HepG2 (cell line): ENCODE results near the gene ASB7.

Source experiments
- HNRNPLL ChIP-seq: fragments of 200-400 bp; formaldehyde crosslinking; IDR thresholded peaks from 2 replicates; pipeline ENCODE4 v1.6.1; 2017; ENCODE audit warnings: mild to moderate bottlenecking, low read depth, low read length; ENCODE audit not compliant: poor library complexity, severe bottlenecking
- MED1 ChIP-seq: sonication (generic); formaldehyde crosslinking; IDR thresholded peaks from 2 replicates; pipeline ENCODE4 v1.4.0; 2020; ENCODE audit warnings: missing genetic modification reagents
- NR2C2 ChIP-seq: sonication (generic); formaldehyde crosslinking; IDR thresholded peaks from 2 replicates; pipeline ENCODE4 v1.4.0; 2020; ENCODE audit warnings: missing genetic modification reagents, mild to moderate bottlenecking, moderate library complexity, borderline replicate concordance
- RNF219 ChIP-seq: sonication (generic); formaldehyde crosslinking; IDR thresholded peaks from 2 replicates; pipeline ENCODE4 v1.5.0; 2020; ENCODE audit warnings: mild to moderate bottlenecking, missing genetic modification reagents
- SNAPC2 ChIP-seq: sonication (generic); formaldehyde crosslinking; IDR thresholded peaks from 2 replicates; pipeline ENCODE4 v1.8.1; 2022; ENCODE audit warnings: mild to moderate bottlenecking, missing genetic modification reagents
- ZNF274 ChIP-seq: sonication (generic); formaldehyde crosslinking; IDR thresholded peaks from 2 replicates; pipeline ENCODE4 v1.5.1; 2020; ENCODE audit warnings: mild to moderate bottlenecking, missing genetic modification reagents
- ZNF83 ChIP-seq: sonication (generic); formaldehyde crosslinking; IDR thresholded peaks from 2 replicates; pipeline ENCODE4 v1.4.0; 2020; ENCODE audit warnings: missing genetic modification reagents, mild to moderate bottlenecking, borderline replicate concordance
- TF ChIP-seq, protein P1 (sequence below): sonication (generic); formaldehyde crosslinking; IDR thresholded peaks from 2 replicates; pipeline ENCODE4 v1.5.0; 2020; ENCODE audit warnings: mild to moderate bottlenecking, missing genetic modification reagents, moderate library complexity

DNA sequence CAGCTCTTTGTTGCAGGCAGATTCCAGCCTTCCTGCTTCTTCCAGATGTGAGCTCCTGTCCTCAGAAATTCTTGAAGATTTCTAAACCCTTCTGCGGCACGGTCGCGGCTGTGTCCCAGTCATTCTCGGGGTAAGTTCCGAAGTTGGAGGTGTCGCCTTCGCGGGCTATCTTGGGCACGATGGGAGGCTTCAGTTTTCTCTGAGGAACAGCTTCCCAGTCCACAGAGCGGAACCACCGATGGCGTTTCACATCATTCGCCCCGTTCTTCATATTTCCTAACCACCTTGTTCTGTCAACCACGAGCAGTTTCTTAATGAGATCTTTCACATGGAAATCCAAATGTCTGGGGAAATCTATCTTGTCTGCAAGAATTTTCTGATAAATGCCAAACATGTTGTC, 48.9 kb upstream of the ASB7 start:
- TF ChIP-seq ZNF83 (CRISPR knock-in tag), result no peak
- TF ChIP-seq, protein P1, sequence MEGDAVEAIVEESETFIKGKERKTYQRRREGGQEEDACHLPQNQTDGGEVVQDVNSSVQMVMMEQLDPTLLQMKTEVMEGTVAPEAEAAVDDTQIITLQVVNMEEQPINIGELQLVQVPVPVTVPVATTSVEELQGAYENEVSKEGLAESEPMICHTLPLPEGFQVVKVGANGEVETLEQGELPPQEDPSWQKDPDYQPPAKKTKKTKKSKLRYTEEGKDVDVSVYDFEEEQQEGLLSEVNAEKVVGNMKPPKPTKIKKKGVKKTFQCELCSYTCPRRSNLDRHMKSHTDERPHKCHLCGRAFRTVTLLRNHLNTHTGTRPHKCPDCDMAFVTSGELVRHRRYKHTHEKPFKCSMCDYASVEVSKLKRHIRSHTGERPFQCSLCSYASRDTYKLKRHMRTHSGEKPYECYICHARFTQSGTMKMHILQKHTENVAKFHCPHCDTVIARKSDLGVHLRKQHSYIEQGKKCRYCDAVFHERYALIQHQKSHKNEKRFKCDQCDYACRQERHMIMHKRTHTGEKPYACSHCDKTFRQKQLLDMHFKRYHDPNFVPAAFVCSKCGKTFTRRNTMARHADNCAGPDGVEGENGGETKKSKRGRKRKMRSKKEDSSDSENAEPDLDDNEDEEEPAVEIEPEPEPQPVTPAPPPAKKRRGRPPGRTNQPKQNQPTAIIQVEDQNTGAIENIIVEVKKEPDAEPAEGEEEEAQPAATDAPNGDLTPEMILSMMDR, result no peak
- no peak for TF ChIP-seq ZNF274 (CRISPR knock-in tag)
- no peak for TF ChIP-seq MED1 (CRISPR knock-in tag)
- TF ChIP-seq RNF219 (CRISPR knock-in tag), result no peak
- no peak for TF ChIP-seq HNRNPLL
- TF ChIP-seq NR2C2 (CRISPR knock-in tag), result no peak
- TF ChIP-seq SNAPC2 (CRISPR knock-in tag), result no peak
